SJCRH30 (cell line): ENCODE measurements around the gene FURIN. TPM values are rescaled to one million over a fixed set of nuclear protein-coding genes. Genes with fewer than 3 reads are reported as not detected.
"Not testable (repeated sequence)": the region's sequence is repeated elsewhere in the genome, so short reads cannot be mapped to it uniquely, and the experiment has no call there.

Source experiments
- DNase-seq, 2 experiments: peaks; one replicate each; pipeline ENCODE4 v3.0.0-alpha.2; 2015 to 2020
- H3K27ac ChIP-seq: fragments of 250-450 bp; sonication (Bioruptor Pico); 2 replicates; pipeline ENCODE4 v1.5.1; 2020; ENCODE audit warnings: mild to moderate bottlenecking, moderate library complexity
- H3K27me3 ChIP-seq: fragments of 250-450 bp; sonication (Bioruptor Pico); 2 replicates; pipeline ENCODE4 v1.5.1; 2020; ENCODE audit warnings: mild to moderate bottlenecking, moderate library complexity
- H3K36me3 ChIP-seq: fragments of 250-450 bp; sonication (Bioruptor Pico); 2 replicates; pipeline ENCODE4 v1.5.1; 2020; ENCODE audit warnings: mild to moderate bottlenecking, moderate library complexity
- H3K4me1 ChIP-seq: fragments of 250-450 bp; sonication (Bioruptor Pico); 2 replicates; pipeline ENCODE4 v1.5.1; 2020; ENCODE audit warnings: mild to moderate bottlenecking, moderate library complexity
- H3K4me3 ChIP-seq: fragments of 250-450 bp; sonication (Bioruptor Pico); 2 replicates; pipeline ENCODE4 v1.5.1; 2020; ENCODE audit warnings: mild to moderate bottlenecking, moderate library complexity
- H3K9me3 ChIP-seq: fragments of 250-450 bp; sonication (Bioruptor Pico); replicated peaks from 2 replicates; pipeline ENCODE4 v1.5.1; 2020; ENCODE audit warnings: mild to moderate bottlenecking, moderate library complexity
- total RNA-seq: library from RNA; depleted of rRNA; stranded (reverse); fragments of >200 nt; shearing (Covaris generic); gene quantifications from 2 replicates; pipeline ENCODE4 v1.2.3, GENCODE V29; 2014

The FURIN gene
- total RNA-seq, 1 experiment from 2014 or later: 12.0 TPM

- H3K27ac ChIP-seq: no peak overlapping the region
- no peaks in the 10 kb centered on the region for H3K9me3 ChIP-seq
- H3K36me3 ChIP-seq: no peaks in the 10 kb centered on the region
- H3K4me1 ChIP-seq: peaks cover 3% of the 10 kb centered on the region; the same call in 1 of the 2 replicates
- H3K4me3 ChIP-seq: no peak overlapping the region
- H3K27me3 ChIP-seq: peaks cover 11% of the 10 kb centered on the region; the same call in 1 of the 2 replicates
- peak in 1 of 2 experiments; percentile 36 for DNase-seq
These were observed 21.5 kb downstream of the FURIN start for GRCh38 chr15:90889736-90890456.

DNA sequence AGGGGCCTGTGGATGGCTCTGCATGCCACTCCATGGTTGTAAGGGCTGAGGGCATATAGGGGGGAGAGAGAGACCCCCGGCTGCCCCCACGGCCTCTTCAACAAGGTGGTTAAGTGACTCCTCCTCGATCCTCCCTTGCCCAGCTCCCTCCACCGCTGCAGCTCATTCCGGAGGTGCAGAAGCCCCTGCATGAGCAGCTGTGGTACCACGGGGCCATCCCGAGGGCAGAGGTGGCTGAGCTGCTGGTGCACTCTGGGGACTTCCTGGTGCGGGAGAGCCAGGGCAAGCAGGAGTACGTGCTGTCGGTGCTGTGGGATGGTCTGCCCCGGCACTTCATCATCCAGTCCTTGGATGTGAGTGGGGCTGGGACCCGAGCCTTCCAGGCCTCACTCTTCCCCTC is 22.5 kb downstream of the FURIN start:
- Histone ChIP-seq H3K9me3 (no peaks in the 10 kb centered on the region), H3K27ac (no peak overlapping the region), H3K4me1 (peaks cover 3% of the 10 kb centered on the region; the same call in 1 of the 2 replicates), H3K27me3 (peaks cover 11% of the 10 kb centered on the region; the same call in 1 of the 2 replicates), H3K4me3 (no peak overlapping the region), H3K36me3 (no peaks in the 10 kb centered on the region)
- DNase-seq: no peak

DNA sequence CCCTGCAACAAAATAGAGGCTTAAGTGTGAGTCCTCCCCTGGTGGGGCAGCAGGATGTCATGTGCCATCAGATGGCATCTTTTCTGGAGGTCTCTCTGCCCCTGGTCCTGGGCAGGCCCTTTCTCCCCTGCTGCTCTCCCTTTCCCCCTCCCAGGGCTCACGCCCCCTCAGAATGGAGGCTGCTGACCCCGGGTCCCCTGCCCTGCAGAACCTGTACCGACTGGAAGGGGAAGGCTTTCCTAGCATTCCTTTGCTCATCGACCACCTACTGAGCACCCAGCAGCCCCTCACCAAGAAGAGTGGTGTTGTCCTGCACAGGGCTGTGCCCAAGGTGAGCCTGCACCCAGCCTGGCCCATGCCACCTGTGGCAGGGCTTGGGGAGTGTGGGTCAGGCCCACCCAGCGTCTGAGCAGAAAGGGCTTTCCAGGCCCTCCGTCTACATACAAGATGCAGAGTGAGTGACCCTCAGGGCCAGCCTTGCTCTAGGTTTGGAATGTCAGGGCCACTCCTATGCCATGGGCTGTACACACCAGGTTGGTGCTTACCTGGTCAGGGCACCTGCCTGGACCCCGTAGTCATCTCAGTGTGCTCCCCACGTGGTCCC is 23.1 kb downstream of the FURIN start:
- Histone ChIP-seq H3K36me3 (no peaks in the 10 kb centered on the region), H3K4me1 (peaks cover 3% of the 10 kb centered on the region; the same call in 1 of the 2 replicates), H3K27me3 (peaks cover 12% of the 10 kb centered on the region; the same call in 1 of the 2 replicates), H3K4me3 (no peak overlapping the region), H3K9me3 (no peaks in the 10 kb centered on the region), H3K27ac (no peak overlapping the region)
- no peak for DNase-seq

GRCh38 chr15:90892023-90892422 is 23.6 kb downstream of the FURIN start:
- DNase-seq: no peak
- Histone ChIP-seq H3K36me3 (no peaks in the 10 kb centered on the region), H3K4me1 (peaks cover 3% of the 10 kb centered on the region; the same call in 1 of the 2 replicates), H3K27me3 (peaks cover 15% of the 10 kb centered on the region; the same call in 1 of the 2 replicates), H3K4me3 (no peak overlapping the region), H3K27ac (no peak overlapping the region), H3K9me3 (no peaks in the 10 kb centered on the region)

- Histone ChIP-seq H3K27me3 (peaks cover 15% of the 10 kb centered on the region; the same call in 1 of the 2 replicates), H3K9me3 (no peaks in the 10 kb centered on the region), H3K27ac (no peak overlapping the region), H3K4me3 (peak overlapping the region; percentile 33; the same call in 1 of the 2 replicates), H3K4me1 (peaks cover 3% of the 10 kb centered on the region; the same call in 1 of the 2 replicates), H3K36me3 (no peaks in the 10 kb centered on the region)
- no peak for DNase-seq
These were observed 24.2 kb downstream of the FURIN start for GRCh38 chr15:90892498-90893174.

DNA sequence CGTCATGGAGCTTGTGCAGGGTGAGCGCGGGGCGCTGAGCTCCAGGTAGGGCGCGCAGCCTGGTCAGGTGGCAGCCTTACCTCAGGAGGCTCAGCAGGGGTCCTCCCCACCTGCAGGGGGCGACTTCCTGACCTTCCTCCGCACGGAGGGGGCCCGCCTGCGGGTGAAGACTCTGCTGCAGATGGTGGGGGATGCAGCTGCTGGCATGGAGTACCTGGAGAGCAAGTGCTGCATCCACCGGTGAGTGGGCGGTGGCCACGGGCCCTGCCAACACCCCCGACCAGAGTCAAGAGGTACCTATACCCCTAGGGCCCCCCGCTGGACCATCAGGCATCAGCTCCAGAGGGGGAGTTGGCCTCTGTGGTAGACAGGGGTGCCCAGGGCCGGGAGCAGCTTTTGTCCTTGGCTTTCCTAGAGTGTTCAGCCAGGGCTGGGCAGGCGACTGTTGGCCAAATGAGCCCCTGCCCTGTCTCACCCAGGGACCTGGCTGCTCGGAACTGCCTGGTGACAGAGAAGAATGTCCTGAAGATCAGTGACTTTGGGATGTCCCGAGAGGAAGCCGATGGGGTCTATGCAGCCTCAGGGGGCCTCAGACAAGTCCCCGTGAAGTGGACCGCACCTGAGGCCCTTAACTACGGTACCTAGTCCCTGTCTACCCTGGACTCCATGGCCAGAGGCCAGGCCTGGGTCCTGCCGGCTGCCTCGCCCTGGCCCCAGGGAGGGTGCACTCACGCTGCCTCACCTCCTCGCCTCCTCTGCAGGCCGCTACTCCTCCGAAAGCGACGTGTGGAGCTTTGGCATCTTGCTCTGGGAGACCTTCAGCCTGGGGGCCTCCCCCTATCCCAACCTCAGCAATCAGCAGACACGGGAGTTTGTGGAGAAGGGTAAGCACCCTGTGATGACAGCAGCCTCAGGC is 25.0 kb downstream of the FURIN start:
- H3K27ac ChIP-seq: no peak overlapping the region
- DNase-seq: no peak
- no peaks in the 10 kb centered on the region for H3K9me3 ChIP-seq
- peaks cover 3% of the 10 kb centered on the region; the same call in 1 of the 2 replicates for H3K4me1 ChIP-seq
- peaks cover 15% of the 10 kb centered on the region; the same call in 1 of the 2 replicates for H3K27me3 ChIP-seq
- H3K36me3 ChIP-seq: no peaks in the 10 kb centered on the region
- peak overlapping the region; percentile 33 for H3K4me3 ChIP-seq

- Histone ChIP-seq H3K27me3 (peaks cover 10% of the 10 kb centered on the region; the same call in 1 of the 2 replicates), H3K4me1 (no peaks in the 10 kb centered on the region), H3K27ac (no peak overlapping the region), H3K36me3 (no peaks in the 10 kb centered on the region), H3K9me3 (no peaks in the 10 kb centered on the region), H3K4me3 (no peak overlapping the region)
- peak in 1 of 2 experiments; percentile 57 for DNase-seq
These were observed 27.3 kb downstream of the FURIN start for GRCh38 chr15:90895571-90896117.

DNA sequence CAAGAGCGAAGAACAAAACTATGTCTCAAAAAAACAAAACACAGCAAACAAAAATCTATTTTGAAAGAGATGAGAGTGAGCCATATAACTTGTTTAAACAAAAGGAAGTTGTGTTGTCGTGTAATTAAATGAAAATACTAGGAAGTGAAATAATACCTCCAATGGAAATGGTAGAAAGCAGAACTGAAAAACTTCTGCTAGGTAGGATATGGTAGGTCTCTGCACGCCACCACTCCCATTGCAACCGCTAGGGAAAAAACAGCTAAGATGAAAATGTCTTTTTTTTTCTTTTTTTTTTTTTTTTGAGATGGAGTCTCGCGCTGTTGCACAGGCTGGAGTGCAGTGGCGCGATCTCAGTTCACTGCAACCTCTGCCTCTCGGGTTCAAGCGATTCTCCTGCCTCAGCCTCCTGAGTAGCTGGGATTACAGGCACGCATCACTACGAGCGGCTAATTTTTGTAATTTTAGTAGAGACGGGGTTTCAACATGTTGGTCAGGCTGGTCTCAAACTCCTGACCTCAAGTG is 28.8 kb downstream of the FURIN start:
- H3K4me3 ChIP-seq, H3K36me3 ChIP-seq, H3K9me3 ChIP-seq, DNase-seq, H3K27me3 ChIP-seq, H3K4me1 ChIP-seq, H3K27ac ChIP-seq: not testable (repeated sequence)

GRCh38 chr15:90901175-90902039 is 33.0 kb downstream of the FURIN start:
- H3K9me3 ChIP-seq: no peaks in the 10 kb centered on the region
- peak; percentile 52 to 72 for DNase-seq
- peaks cover 13% of the 10 kb centered on the region for H3K4me1 ChIP-seq
- no peak overlapping the region for H3K27ac ChIP-seq
- peaks cover 2% of the 10 kb centered on the region; the same call in 1 of the 2 replicates for H3K36me3 ChIP-seq
- H3K4me3 ChIP-seq: peak overlapping the region; percentile 67
- H3K27me3 ChIP-seq: 0 out of 2 replicates have a peak, but pooled peaks cover 3% of the 10 kb centered on the region

GRCh38 chr15:90902040-90902839 is 33.9 kb downstream of the FURIN start:
- H3K27me3 ChIP-seq: no peaks in the 10 kb centered on the region
- peak; percentile 72 to 81 for DNase-seq

DNA sequence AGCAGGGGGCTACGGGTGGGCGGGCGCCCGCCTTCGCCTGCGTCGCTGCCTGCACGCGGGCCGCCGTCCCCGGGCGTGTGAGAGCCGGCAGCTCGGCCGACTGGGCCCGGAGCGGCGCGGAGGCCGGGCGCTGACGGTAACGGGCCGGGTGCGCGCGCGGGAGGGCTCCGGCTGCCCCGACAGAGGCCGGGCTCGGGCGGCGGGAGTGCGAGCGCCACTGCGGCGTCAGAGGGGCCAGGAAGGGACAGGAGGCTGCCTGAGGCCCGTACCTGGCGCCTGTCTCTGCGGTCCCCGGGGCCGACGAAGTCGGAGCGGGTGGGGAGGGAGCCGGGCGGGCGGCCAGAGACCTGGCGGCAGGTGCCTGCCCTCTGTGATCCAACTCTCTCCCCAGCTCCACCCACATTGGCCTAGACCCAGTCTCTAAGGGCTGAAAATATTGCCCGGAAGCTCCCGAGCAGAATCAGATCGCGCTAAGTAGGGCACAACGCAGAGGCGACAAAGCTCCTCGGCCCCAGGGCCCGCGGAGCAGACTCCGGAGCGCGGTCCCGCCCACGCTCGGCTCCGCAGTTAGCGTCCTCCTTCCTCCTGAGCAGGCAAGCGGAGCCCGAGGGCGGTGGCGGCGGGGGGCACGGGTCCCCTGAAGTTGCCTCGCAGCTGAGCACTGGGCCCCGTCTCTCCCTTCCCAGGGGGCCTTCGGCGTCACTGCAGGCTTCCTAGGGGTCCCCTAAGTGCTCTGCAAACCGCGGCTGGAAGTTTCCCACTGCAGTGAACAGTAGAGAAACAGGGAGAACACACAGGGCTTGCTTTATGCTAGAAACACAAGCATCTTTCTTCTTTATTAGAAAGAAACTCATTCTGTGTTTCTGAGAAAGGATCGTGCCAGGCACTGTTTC is 34.7 kb downstream of the FURIN start, which contains the start of gene MAN2A2:
Gene MAN2A2, plus strand, starts transcription at position 463 of the 893 bp plus-strand sequence. CDS start 906 bp downstream, outside the sequence.
- H3K9me3 ChIP-seq: no peaks in the 10 kb centered on the region
- peak within 1 kb of the TSS; percentile 33 for H3K27ac ChIP-seq
- DNase-seq: peak; percentile 39 to 58
- no peaks in the 10 kb centered on the region for H3K27me3 ChIP-seq
- peaks cover 2% of the 10 kb centered on the region; the same call in 1 of the 2 replicates for H3K36me3 ChIP-seq
- peaks cover 13% of the 10 kb centered on the region for H3K4me1 ChIP-seq
- peak within 1 kb of the TSS; percentile 67 for H3K4me3 ChIP-seq

More at GRCh38 chr15:90902040-90902839, 33.9 kb downstream of the FURIN start:
- H3K27ac ChIP-seq: peak overlapping the region; percentile 33
- peaks cover 13% of the 10 kb centered on the region for H3K4me1 ChIP-seq
- H3K36me3 ChIP-seq: peaks cover 2% of the 10 kb centered on the region; the same call in 1 of the 2 replicates
- H3K9me3 ChIP-seq: no peaks in the 10 kb centered on the region
- peak overlapping the region; percentile 67 for H3K4me3 ChIP-seq
